ENCODE measurements around the gene PTPN18. TPM values are rescaled to one million over a fixed set of nuclear protein-coding genes. Genes with fewer than 3 reads are reported as not detected.

The PTPN18 gene
- total RNA-seq, 2 donors from 2014 or later = 60.5 to 69.7 TPM

DNA sequence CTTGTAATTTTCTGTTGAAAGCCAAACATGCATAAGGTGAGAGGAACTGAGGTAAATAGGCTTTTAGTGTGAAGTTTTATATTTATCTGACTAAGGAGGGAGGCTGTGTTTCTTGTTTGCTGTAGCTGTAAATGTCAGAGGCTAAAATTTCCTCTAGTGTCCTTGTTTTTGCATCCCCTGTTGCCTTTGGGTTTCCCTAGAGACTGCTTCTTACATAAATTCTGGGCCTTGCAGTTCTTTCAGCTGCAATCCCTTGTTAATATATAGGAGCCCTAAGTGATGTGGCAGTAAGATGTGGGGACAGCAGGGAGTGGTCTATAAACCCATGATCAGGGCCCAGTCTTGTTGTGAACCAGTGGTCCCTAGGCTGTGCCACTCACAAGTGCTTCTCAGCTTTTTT, 20.6 kb upstream of the PTPN18 start:
- Mint-ChIP-seq H3K4me1 (peaks cover 7% of the 10 kb centered on the region), H3K4me3 (no peak overlapping the region), H3K36me3 (ENCODE audit: low read depth) (peaks cover 37% of the 10 kb centered on the region), H3K27me3 (peaks cover 11% of the 10 kb centered on the region), H3K9me3 (no peaks in the 10 kb centered on the region), H3K27ac (no peak overlapping the region)
- no peak for ATAC-seq (replicated peaks)

DNA sequence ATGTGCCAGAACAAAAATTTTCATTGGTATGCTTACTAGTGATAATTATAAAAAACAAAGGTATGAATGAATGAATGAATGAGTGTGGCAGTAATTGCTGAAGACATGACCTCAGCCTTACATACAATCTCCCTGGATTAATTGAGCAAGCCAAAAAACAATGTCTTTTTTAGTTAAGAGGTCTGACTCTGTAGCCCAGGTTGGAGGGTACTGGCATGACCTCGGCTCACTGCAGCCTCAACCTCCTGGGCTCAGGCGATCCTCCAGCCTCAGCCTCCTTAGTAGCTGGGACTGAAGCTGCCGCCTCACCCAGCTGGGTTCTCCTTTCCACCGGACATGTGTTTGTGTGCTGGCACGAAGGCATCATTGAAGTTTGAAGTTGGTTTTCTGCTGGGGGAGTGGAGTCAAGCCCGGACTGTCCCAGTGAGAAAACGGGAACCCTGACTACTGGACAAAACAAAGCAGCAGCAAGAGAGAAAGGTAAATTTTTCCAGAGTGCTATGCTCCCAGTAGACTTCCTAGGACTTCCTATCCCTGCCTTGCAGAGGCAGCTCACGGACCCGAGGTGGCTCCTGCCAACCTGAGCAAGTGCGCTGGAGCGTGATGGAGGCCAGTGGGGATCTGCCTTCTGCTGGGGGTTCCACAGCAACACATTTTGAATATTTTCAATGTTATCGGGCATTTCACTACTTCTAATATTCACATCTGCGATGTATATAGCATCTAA, 19.5 kb upstream of the PTPN18 start:
- Mint-ChIP-seq H3K36me3 (ENCODE audit: low read depth) (peaks cover 45% of the 10 kb centered on the region), H3K4me3 (no peak overlapping the region), H3K4me1 (peaks cover 17% of the 10 kb centered on the region), H3K27ac (peak overlapping the region; percentile 92), H3K9me3 (no peaks in the 10 kb centered on the region), H3K27me3 (peaks cover 4% of the 10 kb centered on the region)
- ATAC-seq (replicated peaks) = no peak

DNA sequence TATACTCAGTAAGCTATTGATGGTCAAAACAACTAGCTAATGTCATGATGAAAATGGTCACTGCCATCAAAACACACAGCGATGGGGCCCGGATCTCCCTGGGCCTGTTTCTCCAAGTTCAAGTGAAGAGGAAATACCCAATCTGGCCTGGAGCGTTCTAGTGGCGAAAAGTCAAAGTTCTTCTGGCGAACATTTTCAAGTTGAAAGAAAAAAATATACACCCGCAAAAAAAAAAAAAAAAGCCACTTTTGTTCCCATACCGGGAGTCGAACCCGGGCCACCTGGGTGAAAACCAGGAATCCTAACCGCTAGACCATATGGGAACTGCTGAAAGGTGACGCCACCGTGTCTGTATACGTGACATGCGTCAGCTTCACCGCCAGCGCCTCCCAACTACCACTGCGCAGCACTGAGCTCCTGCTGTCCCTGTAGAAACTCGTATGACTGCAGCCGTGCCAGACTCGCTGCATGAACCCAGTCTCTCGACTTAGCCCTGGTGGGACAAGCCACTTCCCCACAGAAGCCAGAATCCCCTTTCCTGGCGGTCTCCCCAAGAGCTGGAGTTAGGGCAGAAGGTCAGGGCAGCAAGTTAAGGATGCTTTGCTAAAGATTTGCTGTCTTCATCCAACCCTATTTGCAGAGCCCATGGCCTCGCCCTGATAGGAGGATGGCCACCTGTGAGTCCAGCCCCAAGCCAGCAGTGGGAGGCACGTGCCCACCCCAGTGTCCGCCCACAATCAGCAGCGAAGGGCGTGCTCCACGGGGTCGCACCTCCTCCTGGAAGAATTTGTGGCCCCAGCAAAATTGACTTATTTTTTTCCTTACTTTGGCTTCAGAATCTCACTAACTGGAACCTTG, 18.8 kb upstream of the PTPN18 start:
- peak; percentile 20 for ATAC-seq (replicated peaks)
- peak overlapping the region; percentile 31 for H3K4me3 Mint-ChIP-seq

DNA sequence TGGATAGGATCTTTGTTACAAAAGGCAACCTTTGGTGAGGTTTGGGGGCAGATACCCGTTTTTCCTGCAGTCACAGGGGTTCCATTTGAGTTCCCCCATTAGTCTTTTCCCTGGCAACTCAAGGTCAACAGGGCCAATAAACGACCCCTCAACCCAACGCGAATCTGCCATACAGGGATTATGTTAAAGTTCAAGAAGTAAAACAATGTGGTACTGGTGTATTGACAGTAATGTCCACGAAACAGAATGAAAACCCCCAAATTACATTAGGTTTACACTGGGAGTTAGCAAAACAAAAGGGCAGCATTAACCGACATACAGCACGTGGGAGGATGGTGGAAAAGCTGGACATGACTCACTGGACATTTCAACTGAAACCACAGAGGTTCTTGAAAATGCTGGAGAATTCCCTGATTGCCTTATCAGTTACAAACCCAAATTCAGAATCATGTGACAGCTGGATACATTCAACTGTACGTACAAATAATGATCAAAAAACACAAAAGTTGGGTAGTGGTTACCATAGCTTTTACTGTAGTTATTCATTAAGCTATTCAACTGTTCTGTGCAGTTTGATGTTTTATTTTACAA, 18.0 kb upstream of the PTPN18 start:
- Mint-ChIP-seq H3K4me1 (peaks cover 15% of the 10 kb centered on the region), H3K27me3 (no peaks in the 10 kb centered on the region), H3K27ac (no peak overlapping the region), H3K4me3 (peak overlapping the region; percentile 31), H3K9me3 (no peaks in the 10 kb centered on the region), H3K36me3 (ENCODE audit: low read depth) (peaks cover 59% of the 10 kb centered on the region)
- no peak for ATAC-seq (replicated peaks)

More for the DNA sequence above, 18.8 kb upstream of the PTPN18 start:
- Mint-ChIP-seq H3K36me3 (ENCODE audit: low read depth) (peaks cover 52% of the 10 kb centered on the region), H3K27ac (peak overlapping the region; percentile 92), H3K27me3 (no peaks in the 10 kb centered on the region), H3K9me3 (no peaks in the 10 kb centered on the region), H3K4me1 (peaks cover 18% of the 10 kb centered on the region)

DNA sequence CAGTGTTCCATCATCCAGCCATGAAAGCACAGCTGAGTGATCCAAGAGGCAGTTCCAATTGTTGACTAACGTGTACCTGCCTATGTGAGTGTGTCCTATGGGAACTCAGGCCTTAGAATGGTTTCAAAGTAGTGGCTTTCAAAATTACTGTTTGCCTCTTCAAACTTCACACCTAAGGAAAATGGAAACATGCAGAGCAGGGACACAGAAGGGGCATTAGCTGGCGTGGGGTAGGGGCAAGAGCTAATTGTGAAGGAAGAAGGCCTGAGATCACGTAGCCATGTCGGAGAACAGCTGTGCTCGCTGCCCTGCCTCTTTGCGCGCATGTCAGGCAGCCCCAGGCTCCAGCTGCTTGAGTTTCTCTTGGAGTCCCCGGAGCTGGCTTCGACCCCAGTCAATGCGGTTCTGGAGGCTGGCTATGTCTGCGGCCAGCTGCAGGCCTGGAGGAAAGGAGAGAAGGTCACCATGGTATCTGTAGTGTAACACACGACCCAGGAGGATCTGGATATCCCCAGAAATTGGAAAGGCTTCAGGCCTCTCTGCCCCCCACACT, 17.0 kb upstream of the PTPN18 start:
- Mint-ChIP-seq H3K27ac (peak overlapping the region; percentile 40), H3K9me3 (no peaks in the 10 kb centered on the region), H3K4me3 (no peak overlapping the region), H3K27me3 (no peaks in the 10 kb centered on the region), H3K4me1 (peaks cover 15% of the 10 kb centered on the region), H3K36me3 (ENCODE audit: low read depth) (peaks cover 69% of the 10 kb centered on the region)
- no peak for ATAC-seq (replicated peaks)

DNA sequence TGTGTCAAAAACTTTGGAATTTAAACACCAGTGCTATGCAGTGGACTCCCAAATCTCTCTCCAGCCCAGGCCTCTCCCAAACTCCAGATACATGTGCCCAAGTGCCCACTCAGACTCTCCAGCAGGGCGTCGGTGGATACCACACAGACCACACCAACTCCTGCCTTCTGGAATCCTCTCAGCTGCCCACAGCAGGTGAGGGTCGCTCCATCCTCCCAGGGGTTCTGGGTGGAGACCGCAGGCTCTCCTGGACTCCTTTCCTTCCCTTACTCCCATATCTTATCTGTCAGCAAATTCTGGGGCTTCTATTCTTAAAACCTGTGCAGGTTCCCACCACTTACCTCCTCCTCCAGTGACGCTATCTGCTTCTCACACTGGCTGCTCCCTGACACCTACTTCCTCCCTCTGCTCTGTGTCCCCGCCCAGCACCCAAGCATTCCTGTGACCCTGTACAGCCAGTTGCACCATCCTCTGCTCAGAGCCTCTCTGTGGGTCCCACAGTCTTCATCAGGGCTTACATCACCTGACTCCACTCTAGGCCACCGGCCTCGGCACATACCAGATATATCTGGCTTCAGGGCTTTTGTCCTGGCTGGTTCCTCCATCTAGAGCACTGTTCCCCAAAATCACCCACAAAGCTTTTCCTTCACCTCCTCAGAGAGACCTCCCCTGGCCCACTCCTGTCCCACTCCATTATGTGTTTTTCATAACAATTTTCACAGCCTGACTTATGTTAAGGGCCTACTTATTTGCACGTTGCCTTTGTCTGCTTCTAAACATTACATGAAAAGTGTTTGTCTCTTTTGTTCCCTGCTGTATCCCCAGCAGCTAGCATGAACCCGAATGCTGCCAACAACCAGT, 15.7 kb upstream of the PTPN18 start:
- ATAC-seq (replicated peaks) = no peak
- Mint-ChIP-seq H3K36me3 (ENCODE audit: low read depth) (peaks cover 80% of the 10 kb centered on the region), H3K4me3 (peak overlapping the region; percentile 94), H3K27me3 (no peaks in the 10 kb centered on the region), H3K4me1 (peaks cover 15% of the 10 kb centered on the region), H3K27ac (peak overlapping the region; percentile 40), H3K9me3 (no peaks in the 10 kb centered on the region)

DNA sequence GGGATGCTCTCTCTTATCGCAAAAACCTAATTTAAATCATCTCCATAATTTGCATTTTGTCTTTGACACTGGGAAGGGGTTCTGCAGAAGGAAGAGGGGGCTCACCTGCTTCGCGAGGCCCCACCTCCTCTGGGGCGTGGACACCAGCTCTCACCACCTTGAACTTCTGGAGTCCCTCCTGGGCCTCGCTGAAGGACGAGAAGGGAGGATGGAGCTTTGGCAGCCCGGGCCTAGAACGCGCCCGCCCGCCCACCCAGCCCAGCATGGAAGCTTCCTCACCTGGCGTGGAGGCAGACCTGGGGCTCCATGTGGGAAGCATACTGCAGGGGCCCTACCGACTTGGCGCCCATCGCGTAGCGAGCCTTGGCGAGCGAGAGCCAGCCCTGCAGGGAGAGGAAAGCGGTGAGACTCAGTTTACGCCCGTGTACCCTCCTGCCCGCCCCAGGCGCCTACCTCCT, 14.3 kb upstream of the PTPN18 start:
- Mint-ChIP-seq H3K4me3 (peak overlapping the region; percentile 94), H3K9me3 (no peaks in the 10 kb centered on the region), H3K36me3 (ENCODE audit: low read depth) (peaks cover 95% of the 10 kb centered on the region), H3K27ac (peak overlapping the region; percentile 96), H3K4me1 (peaks cover 15% of the 10 kb centered on the region), H3K27me3 (no peaks in the 10 kb centered on the region)
- ATAC-seq (replicated peaks) = peak; percentile 1

DNA sequence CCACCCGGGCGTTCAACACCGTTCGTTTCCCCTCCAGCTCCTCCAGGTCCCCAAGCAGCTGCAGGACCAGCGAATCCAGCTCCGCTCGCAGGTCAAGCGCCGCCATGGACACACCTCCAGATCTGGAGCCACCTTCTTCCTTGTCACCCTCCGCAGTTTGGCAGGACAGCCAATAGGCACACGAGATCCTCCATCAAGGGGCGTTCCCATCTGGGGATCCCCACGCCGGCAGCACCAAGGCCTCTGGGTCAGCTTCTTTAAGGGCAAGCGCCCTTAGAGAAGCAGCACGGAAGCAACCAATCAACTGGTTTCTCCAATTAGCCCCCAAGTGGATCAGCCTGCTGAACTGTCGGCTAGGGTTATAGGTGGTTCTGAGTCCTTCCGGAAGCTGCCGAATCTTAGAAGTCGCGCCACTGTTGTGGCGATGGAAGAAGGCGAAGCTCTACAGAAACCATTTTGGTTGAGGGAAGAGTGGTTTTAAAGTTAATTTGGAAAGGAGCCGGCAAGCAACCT, 13.8 kb upstream of the PTPN18 start:
- Mint-ChIP-seq H3K9me3 (no peaks in the 10 kb centered on the region), H3K36me3 (ENCODE audit: low read depth) (peaks cover 95% of the 10 kb centered on the region), H3K4me1 (peaks cover 16% of the 10 kb centered on the region), H3K27ac (peak overlapping the region; percentile 96), H3K27me3 (no peaks in the 10 kb centered on the region), H3K4me3 (peak overlapping the region; percentile 94)
- peak; percentile 85 for ATAC-seq (replicated peaks)

DNA sequence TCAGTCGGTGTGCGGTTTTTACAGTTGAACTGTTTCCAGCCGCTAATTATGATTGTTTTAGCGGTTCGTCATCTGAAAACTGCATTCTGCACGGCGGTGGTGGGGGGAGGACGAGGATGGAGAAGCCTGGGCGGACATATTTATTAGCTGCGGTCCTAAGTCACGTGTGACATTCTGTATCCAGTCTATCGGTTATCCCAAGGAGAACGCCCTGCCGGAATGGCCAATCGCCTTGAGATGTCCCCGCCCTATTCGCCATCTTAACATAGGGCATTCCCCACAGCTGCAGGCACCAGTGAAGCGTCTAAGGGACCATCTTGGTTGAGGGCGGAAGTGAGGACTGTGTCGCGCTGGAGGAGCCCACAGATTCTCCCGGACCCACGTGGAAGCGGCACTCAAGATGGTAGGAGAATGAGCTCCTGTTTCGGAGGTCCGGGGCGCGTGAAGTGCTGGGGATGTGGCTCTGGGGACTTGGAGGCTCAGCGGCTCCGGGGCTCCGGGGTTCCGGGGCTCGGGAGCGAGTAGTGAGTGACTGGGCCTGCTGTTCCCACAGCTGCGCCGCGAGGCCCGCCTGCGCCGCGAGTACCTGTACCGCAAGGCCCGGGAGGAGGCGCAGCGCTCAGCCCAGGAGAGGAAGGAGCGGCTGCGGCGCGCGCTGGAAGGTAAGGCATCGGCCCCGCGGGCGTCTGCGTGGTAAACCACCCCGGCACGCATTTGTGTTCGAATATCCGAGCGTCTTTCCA, 13.2 kb upstream of the PTPN18 start, which contains the start of gene IMP4:
Gene IMP4, plus strand, starts transcription at position 365 of the 743 bp plus-strand sequence. Its CDS starts 36 bp downstream, at position 401.
- Mint-ChIP-seq H3K36me3 (ENCODE audit: low read depth) (peaks cover 95% of the 10 kb centered on the region), H3K27me3 (no peaks in the 10 kb centered on the region)
- ATAC-seq (replicated peaks) = peak; percentile 91

DNA sequence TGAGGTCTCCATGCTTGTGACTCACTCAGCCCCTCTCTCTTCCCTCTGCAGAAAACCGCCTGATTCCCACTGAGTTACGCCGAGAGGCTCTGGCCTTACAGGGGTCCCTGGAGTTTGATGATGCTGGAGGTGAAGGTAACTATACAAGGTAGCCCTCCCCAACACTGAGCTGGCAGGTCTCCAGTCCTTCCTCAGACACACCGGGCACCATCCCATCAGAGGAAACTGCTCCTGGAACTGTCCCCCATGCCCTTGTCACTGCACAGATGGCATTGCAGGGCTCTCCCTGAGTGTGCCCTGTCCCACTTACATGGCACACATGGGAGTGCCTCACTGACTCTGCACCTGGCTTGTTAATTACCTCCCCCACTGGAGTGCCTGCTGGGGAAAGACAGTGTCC, 11.3 kb upstream of the PTPN18 start:
- no peak for ATAC-seq (replicated peaks)
- H3K27ac Mint-ChIP-seq = no peak overlapping the region
- H3K9me3 Mint-ChIP-seq = no peaks in the 10 kb centered on the region
- H3K4me1 Mint-ChIP-seq = peaks cover 27% of the 10 kb centered on the region
- H3K27me3 Mint-ChIP-seq = no peaks in the 10 kb centered on the region
- peak overlapping the region; percentile 94 for H3K4me3 Mint-ChIP-seq
- H3K36me3 Mint-ChIP-seq (ENCODE audit: low read depth) = peaks cover 94% of the 10 kb centered on the region

More for the DNA sequence above, 13.2 kb upstream of the PTPN18 start, which contains the start of gene IMP4:
- peak within 1 kb of the TSS; percentile 94 for H3K4me3 Mint-ChIP-seq
- H3K27ac Mint-ChIP-seq = peak within 1 kb of the TSS; percentile 96
- peaks cover 21% of the 10 kb centered on the region for H3K4me1 Mint-ChIP-seq
- H3K9me3 Mint-ChIP-seq = no peaks in the 10 kb centered on the region

DNA sequence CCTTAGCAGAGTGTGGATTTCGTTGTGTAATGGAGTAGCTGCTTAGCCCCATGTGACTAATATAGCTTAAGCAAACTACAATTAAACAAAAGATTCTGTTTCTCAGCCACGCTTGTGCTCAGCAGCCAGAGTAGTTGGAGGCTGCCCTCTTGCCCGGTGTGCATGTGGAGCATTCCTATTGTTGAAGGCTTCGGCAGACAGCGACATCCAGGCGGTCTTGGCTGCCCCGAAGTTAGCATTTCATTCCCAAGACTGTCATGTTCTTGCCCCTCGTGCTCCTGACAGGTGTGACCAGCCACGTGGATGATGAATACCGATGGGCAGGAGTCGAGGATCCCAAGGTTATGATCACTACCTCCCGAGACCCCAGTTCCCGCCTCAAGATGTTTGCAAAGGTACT, 10.8 kb upstream of the PTPN18 start:
- H3K27ac Mint-ChIP-seq = no peak overlapping the region
- no peaks in the 10 kb centered on the region for H3K27me3 Mint-ChIP-seq
- no peak for ATAC-seq (replicated peaks)
- peaks cover 25% of the 10 kb centered on the region for H3K4me1 Mint-ChIP-seq
- H3K4me3 Mint-ChIP-seq = peak overlapping the region; percentile 94
- H3K9me3 Mint-ChIP-seq = no peaks in the 10 kb centered on the region
- peaks cover 91% of the 10 kb centered on the region for H3K36me3 Mint-ChIP-seq (ENCODE audit: low read depth)

DNA sequence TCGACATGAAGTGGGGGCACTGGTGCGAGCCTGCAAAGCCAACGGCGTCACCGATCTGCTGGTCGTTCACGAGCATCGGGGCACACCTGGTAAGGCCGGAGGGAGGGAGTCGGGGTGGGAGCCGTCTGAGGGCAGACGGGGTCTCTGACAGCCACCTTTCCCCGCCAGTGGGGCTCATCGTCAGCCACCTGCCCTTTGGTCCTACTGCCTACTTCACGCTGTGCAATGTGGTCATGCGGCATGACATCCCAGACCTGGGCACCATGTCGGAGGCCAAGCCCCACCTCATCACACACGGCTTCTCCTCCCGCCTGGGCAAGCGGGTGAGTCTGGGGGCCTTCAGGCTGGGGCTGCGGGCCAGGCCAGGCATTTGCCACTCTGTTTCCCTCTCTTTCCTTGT, 10.2 kb upstream of the PTPN18 start:
- H3K9me3 Mint-ChIP-seq = no peaks in the 10 kb centered on the region
- H3K36me3 Mint-ChIP-seq (ENCODE audit: low read depth) = peaks cover 86% of the 10 kb centered on the region
- H3K4me1 Mint-ChIP-seq = peaks cover 20% of the 10 kb centered on the region
- no peak for ATAC-seq (replicated peaks)
- no peak overlapping the region for H3K27ac Mint-ChIP-seq
- H3K27me3 Mint-ChIP-seq = no peaks in the 10 kb centered on the region
- H3K4me3 Mint-ChIP-seq = no peak overlapping the region
